ENCODE measurements around the gene ZFHX3.

ZFHX3 gene

DNA sequence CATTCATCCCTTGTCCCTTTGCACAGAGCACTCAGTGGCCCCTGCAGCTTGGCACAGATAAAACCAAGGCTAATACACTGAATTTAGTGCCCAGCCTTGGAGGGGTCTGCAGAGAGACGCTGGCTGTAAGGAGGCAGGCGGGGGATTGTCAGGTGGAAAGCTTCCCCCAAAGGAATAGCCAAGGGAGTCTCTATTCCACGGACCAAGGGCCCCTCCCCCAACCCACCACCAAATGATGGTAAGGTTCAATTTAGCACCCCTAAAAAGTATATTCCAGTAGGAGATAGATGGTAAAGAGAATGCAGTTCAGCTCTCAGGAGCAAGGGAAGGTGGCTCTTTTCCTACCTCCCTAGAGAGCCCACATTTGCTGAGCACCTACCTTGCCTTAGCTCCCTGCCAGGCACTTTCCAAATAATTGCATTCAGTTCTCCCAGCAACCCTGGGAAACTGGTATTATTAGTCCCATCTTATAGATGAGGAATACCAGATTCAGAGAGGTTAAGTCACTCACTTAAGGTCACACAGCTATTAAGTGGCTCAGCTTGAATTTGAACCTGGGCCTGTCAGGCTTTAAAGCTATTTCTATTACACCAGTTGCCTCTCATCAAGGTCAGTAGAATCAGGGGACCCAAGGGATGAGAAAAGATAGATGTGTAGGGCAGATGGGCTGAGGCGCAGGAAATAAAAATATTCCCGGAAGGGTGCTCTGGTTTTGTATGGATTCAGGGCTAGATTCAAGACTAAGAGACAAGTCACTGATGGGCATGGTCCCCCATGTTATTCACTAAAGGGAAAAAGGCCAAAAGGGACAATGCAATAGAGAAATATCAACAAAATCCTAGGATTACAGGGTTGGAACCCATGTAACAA is 20.0 kb upstream of the ZFHX3 start:
- no peak for DNase-seq (ENCODE audit: low spot score)

DNA sequence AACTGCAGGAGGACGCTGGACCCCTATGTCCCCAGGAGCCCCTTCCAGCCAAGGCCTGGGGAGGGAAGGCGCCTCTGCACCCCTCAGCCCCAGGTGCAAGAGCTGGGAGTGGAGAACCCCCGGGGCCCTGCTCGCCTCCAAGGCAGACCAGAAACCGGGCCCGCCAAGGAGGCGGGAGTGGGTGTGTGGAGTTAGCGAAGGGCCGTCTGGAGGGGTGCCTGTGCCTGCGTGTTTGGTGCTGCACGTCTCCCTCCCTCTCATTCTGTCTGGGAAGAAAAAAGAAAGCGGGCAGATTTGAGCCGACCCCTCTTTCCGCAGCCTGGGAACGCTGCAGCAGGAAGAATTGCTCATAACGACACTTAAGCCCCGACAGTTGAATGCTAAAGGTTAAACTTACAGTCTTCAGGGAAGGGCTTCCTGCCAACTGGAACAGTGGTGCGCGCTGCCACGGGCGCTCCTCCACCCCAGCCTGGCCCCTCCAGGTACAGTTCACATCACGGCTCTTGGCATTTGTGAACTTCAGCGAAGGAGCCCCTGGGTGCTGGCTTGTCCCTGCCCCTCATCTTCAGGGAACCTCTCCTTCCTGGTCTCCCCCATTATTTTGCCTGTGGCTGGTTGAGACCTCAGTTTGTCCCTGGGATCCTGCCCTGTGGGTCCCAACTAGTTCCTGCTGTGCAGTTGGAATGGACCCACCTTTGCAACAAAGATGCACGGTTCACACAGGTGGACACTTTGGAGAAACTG is 19.2 kb upstream of the ZFHX3 start:
- no peak for DNase-seq (ENCODE audit: low spot score)

DNA sequence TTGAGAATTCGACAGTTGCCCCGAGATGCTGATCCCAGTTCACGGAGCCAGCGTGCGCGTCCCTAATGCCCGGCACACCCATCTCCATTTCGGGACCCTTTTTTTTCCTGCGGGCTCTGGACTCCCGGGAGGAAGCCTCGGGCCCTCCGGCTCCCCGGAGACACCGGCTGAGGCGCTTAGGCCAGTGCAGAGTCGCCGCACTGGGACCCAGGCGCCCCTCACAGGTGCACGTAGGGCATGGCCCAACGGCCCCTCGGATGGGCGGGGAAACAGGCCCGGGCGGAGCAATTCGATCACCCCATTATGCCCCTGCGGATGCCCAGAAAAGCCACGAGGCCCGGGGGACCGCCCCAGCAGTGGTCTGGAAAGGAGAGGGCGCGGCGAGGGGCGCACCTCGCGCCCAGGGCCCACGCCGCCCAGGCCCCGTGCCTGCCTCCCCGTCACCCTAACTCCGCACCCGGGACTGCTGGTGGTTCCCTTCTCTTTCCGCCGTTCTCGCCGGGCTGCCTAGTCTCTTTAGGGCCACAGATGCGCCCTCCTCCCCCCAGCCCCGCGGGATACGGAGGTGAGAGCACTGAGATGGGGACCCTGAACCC is 18.5 kb upstream of the ZFHX3 start:
- DNase-seq (ENCODE audit: low spot score), result no peak

DNA sequence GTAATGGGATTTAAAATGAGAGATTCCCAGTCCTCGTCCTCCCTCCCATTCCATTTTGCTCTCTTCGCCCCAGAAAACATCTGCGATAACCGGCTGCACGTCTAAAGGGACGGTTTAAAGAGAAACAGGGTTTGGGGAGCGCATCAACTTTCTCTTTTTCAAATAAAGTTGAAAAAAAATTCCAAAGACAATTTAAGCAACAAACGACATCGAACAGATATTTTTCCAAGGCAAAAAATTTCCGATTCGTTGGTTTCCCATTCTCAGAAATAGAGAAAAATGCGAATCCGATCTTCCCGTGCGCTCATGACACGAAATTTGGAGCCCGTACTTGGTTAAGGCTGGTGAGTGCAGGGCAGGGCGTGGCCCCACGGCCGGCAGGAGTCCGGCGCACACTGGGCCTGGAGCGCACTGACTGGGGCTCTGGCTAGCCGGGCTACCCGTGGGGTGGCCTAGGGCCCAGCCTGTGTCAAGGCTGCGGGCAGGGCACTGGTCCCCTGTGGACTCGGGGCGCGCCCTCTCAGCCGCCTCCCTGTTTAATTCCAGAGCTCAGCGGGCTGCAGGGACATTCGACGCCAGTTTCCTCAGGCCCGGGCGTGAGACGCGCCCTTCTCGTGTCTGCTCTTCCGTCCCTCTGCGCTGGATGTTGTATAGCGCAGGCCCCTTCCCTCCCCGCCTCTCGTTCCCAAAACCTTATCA is 17.9 kb upstream of the ZFHX3 start:
- DNase-seq (ENCODE audit: low spot score), result no peak

DNA sequence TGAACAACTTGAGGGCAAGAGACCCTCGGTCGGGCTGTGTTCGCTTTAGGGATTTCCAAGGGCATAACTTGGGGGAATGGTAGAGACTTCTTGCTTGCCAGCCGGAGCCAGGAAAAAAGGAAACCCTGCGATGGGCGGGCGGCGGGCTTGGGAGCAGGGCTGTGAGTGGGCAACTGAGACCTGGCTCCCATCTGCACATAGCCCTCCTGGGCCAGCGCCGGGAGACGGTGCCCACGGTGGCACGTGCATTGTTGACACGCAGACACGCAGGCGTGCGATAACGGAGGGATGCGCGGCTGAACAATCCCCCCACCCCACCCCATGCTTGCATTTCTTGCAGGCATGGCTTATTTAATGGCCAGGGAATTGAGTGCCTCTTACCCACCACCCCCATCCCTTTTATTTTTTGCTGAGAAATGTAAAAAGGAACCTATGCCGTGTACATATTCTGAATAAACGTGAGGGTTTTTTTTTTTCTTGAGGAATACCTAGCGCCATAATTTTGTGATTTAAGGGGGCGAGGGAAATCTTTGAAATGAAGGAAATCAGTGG is 17.1 kb upstream of the ZFHX3 start:
- no peak for DNase-seq (ENCODE audit: low spot score)

DNA sequence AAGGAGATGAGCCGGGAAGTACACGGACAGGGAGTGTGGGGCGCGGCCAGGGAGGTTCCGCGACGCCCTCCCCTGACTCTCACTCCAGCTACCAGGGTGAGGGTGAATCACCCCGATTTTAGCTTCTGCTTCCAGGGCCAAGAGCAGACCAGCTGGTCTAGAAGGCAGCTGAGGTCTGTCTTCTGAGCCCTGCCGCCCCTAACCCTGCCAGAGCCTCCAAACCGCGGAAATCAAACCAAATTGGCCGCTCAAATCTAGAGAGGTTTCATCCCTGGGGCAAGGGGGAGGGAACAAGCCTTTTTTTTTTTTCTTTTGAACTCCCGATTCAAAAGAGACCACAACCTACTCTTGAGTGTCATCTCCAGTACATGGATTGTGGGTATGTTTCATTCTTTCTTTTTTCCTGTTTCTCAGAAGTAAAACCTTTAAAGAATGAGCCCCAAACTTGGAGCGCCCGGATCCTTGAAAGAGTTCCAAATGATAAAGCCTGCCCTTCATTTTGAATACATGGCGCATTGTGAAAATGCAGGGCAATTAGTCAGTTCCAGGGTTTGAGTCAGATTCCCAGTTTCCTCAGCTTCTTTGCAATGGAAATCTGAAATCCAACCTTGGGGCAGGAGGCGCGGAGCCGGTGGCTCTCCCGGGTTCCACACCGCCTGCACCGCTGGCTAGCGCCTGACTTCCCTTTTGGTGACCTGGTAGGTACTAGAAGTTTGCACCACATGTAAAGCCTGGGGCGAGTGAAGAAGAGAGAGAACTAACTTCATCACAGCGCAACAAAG is 16.5 kb upstream of the ZFHX3 start:
- no peak for DNase-seq (ENCODE audit: low spot score)

DNA sequence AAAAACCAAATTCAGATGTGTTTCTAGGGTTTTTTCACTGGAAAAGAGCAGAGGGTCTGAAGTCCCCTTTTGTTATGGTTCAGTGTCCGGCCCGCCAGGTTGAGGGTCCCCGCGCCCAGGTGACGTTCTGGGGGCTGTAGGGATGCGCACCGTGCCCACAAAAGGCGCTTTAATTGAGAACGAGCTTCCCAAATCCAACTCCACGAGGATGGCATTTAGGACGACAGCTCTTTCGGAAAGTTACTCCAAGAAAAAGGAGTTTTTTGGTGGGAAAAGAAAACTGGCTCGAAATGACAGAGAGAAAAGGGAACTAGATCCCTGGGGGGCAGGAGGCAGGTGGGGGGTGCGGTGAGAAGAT is 15.9 kb upstream of the ZFHX3 start:
- DNase-seq (ENCODE audit: low spot score), result no peak

DNA sequence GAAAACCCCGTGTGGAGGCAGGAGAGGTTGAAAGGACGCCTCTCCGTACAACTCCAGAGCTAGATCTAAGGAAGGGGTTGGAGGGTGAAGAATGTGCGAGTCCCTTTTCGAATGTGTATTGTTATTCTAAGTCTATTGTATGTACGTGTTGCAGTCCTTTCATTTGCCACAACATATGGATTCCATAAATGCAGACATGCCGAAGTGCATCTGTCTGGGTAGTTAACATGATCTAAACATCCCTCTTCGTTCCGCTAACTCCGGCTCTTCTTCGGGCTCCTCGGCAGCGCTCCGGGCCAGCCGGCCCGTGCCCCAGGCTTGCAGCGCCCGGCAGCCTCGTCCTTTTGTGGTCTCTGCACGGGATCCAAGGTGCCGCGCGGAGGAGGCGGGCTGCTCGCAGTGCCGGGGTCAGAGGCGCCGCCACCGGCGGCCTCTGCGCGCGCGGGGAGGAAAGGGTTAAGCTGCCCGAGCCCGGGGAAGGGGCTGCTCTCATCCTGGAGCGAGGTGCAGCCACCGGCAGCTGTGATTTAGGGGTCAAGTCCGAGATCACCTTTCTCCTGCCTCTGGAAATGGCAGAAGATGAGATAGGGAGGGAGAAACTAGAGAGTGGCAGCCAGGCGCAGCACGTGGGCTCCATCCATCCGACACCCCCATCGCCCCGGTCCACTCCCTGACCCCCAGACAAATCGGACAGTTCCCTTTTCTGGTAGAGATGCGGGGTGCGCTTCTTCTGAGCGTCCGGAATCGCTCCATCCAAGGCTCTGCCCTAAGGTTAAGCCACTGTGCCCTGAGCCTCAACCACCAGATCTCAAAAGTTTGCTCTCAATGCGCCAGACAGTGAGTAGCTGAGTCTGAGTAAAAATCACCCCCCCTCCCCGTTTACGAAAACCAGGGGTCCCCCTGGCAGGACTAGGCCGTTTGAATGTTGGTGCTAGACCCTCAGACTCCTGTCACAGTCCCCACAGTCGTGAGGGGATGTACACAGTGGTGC is 15.1 kb upstream of the ZFHX3 start:
- DNase-seq (ENCODE audit: low spot score), result no peak

DNA sequence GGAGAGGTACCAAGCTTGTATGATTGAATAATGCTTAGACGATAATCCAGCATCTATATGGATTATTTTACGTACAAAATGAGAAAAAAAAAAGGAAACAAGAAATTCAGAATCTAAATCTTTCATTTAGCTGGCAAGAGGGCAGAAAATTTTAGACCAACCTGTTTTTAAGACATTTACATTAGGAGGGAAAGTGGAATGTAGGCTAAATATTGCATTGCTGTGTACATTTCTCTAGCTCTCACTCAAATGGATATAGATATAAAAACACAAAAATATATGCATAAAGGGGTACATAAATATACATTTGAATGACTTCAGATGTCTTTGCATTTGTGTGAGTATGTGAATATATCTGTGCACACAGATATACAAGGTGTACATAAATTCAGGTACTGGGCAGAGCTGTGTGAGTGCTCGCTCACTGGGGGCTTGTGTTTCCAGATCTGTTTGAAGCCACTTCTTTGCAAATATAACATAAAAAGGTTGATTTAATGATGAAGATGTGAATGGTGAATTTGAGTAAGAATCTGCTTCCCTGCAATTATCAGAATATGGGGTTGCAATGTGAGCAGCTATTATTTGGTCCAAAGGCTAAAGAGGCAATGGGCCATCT is 14.2 kb upstream of the ZFHX3 start:
- DNase-seq (ENCODE audit: low spot score), result no peak

DNA sequence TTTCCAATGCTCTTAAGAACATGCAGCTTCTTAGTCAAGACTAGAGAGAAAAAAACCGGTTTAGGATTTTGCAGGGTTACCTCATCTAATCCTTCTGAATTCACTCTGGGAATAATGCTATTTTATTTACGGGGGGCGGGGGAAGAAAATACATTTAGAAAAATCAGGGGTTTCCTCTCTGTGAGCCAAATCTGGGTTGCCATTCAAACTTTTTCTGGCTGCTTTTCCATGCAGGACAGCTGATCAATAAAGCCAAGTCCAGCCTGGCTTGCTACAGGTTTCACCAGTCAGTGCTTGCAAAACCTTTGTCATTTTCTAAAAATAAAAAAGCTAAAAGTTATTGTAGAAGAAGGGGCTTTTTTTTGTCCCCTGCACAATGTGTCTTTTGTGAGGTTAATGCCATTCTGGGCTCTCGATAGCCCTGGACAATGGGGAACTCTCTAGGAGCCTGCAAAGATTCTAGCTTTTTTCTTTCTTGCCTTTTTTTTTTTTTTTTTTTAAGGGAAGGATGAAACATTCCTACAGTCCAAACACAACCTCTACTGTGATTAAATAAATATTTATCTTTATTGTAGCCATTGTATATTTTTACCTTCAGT is 13.1 kb upstream of the ZFHX3 start:
- DNase-seq (ENCODE audit: low spot score), result no peak

DNA sequence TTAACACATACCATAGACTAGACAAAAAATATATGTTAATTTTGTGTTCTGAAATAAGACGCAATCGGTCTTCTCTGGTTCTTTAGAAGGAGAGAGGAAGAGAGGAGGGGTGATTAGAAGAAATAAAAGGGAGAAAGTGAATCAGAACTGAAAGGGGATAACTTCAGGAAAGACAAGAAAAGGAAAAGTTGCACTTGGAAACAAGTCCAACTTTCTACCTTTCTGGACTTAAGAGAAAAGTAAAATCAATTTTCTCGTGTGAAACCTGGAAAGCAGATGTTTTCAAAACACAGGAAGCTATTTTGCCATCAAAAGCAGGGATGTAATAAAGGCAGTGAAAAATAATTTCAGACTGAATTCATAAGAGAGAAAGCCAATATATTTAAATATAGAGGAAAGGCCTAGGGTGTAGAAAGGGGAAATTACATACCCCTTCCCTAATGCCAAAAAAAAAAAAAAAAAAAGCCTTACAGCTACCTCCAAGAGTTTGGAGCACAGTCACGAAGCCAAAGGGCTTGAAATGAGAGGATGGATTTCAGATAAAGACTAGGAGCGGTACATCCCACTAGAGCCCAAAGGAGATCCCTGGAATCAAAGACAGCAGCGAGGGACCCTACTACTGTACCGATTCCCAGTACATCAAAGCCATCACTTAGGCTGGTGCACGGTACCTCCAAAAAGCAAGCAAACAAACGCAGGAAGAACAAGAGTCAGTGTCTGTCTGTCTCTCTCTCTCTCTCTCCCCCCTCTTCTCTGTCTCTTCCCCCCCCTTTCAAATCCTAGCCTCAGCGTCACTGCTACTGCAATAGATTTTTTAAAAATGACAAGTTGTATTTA is 12.1 kb upstream of the ZFHX3 start:
- DNase-seq (ENCODE audit: low spot score), result no peak

DNA sequence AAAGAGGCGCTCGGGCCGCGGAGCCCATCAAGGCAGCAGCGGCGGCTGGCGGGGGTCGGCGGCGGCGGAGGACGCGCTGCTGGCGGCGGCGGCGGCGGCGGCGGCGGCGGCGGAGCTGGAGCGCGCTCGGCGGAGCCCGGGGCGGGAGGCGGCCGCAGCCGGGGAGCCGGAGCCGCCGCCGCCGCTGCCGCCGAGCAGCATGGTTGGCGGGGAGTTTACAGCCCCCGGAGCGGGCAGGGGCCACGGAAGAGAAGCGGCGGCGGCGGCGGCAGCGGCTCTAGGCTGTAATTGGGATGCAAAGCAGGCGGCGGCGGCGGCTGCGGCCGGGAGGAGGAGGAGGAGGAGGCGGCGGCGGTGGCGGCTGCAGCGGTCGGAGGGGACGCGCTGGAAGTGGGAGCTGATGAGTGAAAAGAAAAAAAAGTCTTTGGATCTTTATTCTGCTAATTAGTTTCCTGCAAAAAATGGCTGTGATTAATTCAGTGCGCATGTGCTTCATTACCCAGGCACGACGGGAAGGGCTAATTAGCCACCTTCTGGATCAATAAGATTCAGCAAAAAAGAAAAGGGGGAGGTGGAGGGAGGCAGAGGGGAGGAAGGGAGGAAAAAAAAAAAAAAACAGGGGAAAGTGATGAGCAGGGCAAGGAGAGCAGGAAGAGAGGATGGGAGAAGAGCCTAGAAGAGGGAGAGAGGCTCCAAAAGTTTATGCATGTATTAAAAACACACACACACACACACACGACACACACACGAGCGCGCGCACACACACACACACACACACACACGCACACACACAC is 10.9 kb upstream of the ZFHX3 start:
- DNase-seq (ENCODE audit: low spot score), result peak; percentile 40

DNA sequence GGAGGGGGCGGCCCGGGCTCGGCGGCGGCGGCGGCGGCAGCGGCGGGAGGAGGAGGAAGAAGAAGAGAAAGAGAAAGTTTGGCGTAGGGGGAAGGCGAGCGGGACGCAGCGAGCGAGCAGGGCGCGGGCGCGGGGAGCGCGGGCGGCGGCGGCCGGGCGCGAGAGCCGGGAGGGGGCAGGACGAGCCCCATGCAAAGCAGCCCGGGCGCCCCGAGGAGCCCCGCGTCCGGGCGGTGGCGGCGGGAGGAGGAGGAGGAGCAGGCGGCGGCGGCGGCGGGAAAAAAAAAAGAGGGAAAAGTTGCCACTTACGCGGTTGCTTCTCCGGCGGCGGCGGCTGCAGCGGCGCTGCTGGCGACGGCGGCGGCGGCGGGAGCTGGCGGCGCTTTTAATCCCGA is 10.3 kb upstream of the ZFHX3 start:
- DNase-seq (ENCODE audit: low spot score), result peak; percentile 30

DNA sequence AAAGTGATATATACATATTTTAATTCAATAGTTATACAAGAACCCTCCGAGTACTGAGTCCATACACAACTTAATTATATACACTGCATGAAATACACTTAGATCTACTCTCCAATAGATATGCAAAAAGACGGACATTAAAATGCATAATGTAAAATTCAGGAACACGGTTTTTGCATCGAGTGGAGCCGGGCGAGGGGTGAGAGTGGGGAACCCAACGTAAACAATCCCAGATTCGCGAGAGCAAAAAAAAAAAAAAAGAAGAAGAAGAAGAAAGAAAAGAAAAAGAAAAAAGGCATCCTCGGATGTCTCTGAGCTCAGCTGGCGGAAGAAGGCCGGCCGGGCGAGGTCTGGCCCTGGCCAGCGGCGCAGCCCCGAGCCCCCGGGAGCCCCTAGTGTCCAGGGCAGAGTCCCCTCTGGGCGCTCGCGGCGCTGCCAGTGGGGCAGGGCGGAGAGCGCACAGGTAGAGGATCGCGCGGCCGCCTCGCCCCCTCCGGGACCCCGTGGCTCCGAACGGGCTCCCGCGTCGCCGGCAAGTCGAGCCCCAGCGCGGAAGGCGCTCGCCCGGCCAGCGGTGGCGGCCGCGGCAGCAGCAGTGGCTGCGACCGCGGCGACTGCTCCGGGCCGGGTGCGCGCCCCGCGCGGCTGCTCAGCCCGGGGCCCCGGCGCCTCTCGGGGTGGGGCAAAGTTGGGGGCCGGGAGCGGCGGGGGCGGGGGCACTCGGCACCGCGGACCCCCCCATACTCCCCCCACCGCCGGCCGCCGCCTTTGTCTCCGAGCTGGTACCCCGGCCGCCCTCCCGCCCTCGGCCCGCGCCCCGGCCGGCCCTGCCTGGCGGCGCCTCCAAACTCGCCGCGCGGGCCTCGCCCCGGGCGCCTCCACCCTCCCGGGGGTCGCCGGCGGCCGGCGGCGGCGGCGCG is 9.6 kb upstream of the ZFHX3 start:
- DNase-seq (ENCODE audit: low spot score), result peak; percentile 29

DNA sequence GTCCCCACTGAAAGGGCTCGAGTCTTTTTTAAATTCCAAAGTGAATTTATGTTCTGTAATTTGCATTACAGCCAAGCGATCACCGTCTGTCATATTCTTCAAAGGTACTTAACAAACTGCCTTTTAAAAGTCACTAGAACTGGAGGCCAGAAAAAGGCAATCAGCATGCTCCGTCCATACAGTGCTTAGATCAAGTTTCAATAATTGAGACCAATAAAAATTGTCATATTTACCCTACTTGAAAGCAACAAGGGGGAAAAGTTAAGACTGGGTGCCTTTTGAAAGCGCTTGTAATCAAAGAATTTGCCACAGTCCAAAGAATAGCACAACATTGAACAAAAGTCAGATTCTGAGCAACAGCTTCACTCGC is 9.0 kb upstream of the ZFHX3 start:
- no peak for DNase-seq (ENCODE audit: low spot score)

DNA sequence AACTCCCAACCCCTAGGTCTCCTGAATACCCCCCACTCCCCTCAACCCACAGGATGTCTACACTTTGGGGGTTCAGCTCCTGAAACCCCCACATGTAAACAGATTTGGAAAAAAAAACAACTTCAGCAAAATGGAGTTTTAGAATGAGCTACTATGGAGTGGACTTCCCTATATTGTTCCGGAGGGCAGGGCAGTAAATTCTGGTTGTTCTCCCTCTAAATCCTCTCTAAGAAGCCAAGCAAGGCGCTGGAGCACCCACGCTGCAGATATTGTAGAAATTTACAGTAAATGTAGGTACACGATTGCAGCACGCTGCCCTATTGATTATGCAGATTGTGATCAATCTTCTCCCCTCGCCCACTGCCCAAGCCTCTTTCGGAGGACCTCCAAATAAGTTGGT is 8.5 kb upstream of the ZFHX3 start:
- no peak for DNase-seq (ENCODE audit: low spot score)
